Measurements from ENCODE around the gene PIK3CD. TPM values are rescaled to one million over a fixed set of nuclear protein-coding genes. Genes with fewer than 3 reads are reported as not detected.

Gene PIK3CD
- polyA plus RNA-seq, 1 donor from 2014 or later, result 4.2 TPM

DNA sequence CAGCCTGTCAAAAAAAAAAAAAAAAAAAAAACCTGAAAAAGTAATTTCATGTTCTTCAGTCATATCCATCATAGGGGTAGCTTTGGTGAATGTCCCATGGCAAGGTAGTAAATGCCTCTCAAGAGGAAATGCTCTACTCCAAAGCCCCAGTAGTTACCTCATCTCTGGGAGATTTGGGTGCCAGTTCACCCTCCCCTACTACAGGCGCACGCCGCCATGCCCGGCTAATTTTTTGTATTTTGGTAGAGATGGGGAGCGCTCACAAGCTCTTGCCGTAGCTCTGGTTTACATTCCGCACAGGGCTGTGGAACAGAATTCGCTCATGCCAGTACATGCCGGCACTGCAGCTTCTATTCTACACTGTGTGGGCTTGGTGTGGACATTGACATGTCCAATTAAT is 13.7 kb downstream of the PIK3CD start:
- Histone ChIP-seq H3K79me2 (replicated peaks; ENCODE audit: insufficient read depth, low read length) (no peaks in the 10 kb centered on the region), H3K27me3 (ENCODE audit: insufficient read depth, low read depth, low read length) (no peaks in the 10 kb centered on the region), H3K4me3 (ENCODE audit: low read length) (no peak overlapping the region), H3K9me2 (ENCODE audit: insufficient read depth, low read length) (no peaks in the 10 kb centered on the region), H4K20me1 (ENCODE audit: insufficient read depth) (no peaks in the 10 kb centered on the region), H3F3A (ENCODE audit: insufficient read depth, low read length, poor library complexity, severe bottlenecking) (no peaks in the 10 kb centered on the region), H2AFZ (ENCODE audit: low read depth, low read length) (no peak overlapping the region), H3K9ac (ENCODE audit: low read length) (no peak overlapping the region), H3K36me3 (ENCODE audit: insufficient read depth, low read length) (no peaks in the 10 kb centered on the region), H3K4me2 (ENCODE audit: low read length) (no peak overlapping the region), H3K9me3 (ENCODE audit: low read length) (no peaks in the 10 kb centered on the region), H3K27ac (ENCODE audit: low read length) (no peak overlapping the region)
- TF ChIP-seq, protein P1, sequence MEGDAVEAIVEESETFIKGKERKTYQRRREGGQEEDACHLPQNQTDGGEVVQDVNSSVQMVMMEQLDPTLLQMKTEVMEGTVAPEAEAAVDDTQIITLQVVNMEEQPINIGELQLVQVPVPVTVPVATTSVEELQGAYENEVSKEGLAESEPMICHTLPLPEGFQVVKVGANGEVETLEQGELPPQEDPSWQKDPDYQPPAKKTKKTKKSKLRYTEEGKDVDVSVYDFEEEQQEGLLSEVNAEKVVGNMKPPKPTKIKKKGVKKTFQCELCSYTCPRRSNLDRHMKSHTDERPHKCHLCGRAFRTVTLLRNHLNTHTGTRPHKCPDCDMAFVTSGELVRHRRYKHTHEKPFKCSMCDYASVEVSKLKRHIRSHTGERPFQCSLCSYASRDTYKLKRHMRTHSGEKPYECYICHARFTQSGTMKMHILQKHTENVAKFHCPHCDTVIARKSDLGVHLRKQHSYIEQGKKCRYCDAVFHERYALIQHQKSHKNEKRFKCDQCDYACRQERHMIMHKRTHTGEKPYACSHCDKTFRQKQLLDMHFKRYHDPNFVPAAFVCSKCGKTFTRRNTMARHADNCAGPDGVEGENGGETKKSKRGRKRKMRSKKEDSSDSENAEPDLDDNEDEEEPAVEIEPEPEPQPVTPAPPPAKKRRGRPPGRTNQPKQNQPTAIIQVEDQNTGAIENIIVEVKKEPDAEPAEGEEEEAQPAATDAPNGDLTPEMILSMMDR (IDR thresholded peaks at IDR 0.05; ENCODE audit: poor library complexity, severe bottlenecking), result no peak
- TF ChIP-seq POLR2AphosphoS5 (IDR thresholded peaks at IDR 0.05), result no peak
- no peak for TF ChIP-seq EZH2 (IDR thresholded peaks at IDR 0.05; ENCODE audit: borderline replicate concordance, insufficient read depth, low read length, poor library complexity, severe bottlenecking)
- TF ChIP-seq MXI1 (conservative IDR thresholded peaks at IDR 0.05; ENCODE audit: poor library complexity, severe bottlenecking), result no peak

DNA sequence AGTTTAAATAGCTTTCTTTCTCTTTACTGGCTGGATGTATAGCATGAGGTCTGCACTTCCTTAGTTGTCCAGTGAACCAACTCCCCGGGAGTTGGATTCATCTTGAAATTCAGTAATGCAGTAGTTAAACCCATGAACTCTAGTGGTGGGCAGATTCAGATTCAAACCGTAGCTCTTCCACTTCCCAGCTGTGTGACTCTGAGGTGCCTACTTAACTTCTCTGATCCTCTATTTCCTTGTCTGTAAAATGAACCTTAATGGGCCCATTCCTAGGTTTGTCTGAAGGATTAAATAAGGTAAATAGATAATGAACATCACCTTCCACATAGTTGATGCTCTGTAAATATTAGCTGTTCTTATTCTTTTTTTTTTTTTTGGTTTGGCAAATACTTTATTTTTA is 16.5 kb downstream of the PIK3CD start:
- Histone ChIP-seq H3K27ac (ENCODE audit: low read length) (no peak overlapping the region), H3K9me3 (ENCODE audit: low read length) (no peaks in the 10 kb centered on the region), H3K9ac (ENCODE audit: low read length) (no peak overlapping the region), H3K9me2 (ENCODE audit: insufficient read depth, low read length) (no peaks in the 10 kb centered on the region), H4K20me1 (ENCODE audit: insufficient read depth) (no peaks in the 10 kb centered on the region), H3K4me2 (ENCODE audit: low read length) (no peak overlapping the region), H3K27me3 (ENCODE audit: insufficient read depth, low read depth, low read length) (no peaks in the 10 kb centered on the region), H3K36me3 (ENCODE audit: insufficient read depth, low read length) (no peaks in the 10 kb centered on the region), H3K4me3 (ENCODE audit: low read length) (no peak overlapping the region), H2AFZ (ENCODE audit: low read depth, low read length) (no peak overlapping the region), H3F3A (ENCODE audit: insufficient read depth, low read length, poor library complexity, severe bottlenecking) (no peaks in the 10 kb centered on the region), H3K79me2 (replicated peaks; ENCODE audit: insufficient read depth, low read length) (no peaks in the 10 kb centered on the region)
- no peak for TF ChIP-seq TAF1 (IDR thresholded peaks at IDR 0.05; ENCODE audit: low read depth)
- no peak for TF ChIP-seq EP300 (conservative IDR thresholded peaks at IDR 0.05; ENCODE audit: poor library complexity, severe bottlenecking)
- no peak for TF ChIP-seq EZH2 (IDR thresholded peaks at IDR 0.05; ENCODE audit: borderline replicate concordance, insufficient read depth, low read length, poor library complexity, severe bottlenecking)
- TF ChIP-seq RAD21 (conservative IDR thresholded peaks at IDR 0.05), result no peak
- TF ChIP-seq SMC3 (conservative IDR thresholded peaks at IDR 0.05; ENCODE audit: poor library complexity), result no peak
- TF ChIP-seq MXI1 (conservative IDR thresholded peaks at IDR 0.05; ENCODE audit: poor library complexity, severe bottlenecking), result no peak
- TF ChIP-seq, protein P1 (IDR thresholded peaks at IDR 0.05; ENCODE audit: poor library complexity, severe bottlenecking), result no peak
- TF ChIP-seq, protein P2, sequence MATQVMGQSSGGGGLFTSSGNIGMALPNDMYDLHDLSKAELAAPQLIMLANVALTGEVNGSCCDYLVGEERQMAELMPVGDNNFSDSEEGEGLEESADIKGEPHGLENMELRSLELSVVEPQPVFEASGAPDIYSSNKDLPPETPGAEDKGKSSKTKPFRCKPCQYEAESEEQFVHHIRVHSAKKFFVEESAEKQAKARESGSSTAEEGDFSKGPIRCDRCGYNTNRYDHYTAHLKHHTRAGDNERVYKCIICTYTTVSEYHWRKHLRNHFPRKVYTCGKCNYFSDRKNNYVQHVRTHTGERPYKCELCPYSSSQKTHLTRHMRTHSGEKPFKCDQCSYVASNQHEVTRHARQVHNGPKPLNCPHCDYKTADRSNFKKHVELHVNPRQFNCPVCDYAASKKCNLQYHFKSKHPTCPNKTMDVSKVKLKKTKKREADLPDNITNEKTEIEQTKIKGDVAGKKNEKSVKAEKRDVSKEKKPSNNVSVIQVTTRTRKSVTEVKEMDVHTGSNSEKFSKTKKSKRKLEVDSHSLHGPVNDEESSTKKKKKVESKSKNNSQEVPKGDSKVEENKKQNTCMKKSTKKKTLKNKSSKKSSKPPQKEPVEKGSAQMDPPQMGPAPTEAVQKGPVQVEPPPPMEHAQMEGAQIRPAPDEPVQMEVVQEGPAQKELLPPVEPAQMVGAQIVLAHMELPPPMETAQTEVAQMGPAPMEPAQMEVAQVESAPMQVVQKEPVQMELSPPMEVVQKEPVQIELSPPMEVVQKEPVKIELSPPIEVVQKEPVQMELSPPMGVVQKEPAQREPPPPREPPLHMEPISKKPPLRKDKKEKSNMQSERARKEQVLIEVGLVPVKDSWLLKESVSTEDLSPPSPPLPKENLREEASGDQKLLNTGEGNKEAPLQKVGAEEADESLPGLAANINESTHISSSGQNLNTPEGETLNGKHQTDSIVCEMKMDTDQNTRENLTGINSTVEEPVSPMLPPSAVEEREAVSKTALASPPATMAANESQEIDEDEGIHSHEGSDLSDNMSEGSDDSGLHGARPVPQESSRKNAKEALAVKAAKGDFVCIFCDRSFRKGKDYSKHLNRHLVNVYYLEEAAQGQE (IDR thresholded peaks at IDR 0.05; ENCODE audit: borderline replicate concordance), result no peak
